ENCODE measurements around the gene KCNMA1.
"Not testable (repeated sequence)": the region's sequence is repeated elsewhere in the genome, so short reads cannot be mapped to it uniquely, and the experiment has no call there.

The KCNMA1 gene

DNA sequence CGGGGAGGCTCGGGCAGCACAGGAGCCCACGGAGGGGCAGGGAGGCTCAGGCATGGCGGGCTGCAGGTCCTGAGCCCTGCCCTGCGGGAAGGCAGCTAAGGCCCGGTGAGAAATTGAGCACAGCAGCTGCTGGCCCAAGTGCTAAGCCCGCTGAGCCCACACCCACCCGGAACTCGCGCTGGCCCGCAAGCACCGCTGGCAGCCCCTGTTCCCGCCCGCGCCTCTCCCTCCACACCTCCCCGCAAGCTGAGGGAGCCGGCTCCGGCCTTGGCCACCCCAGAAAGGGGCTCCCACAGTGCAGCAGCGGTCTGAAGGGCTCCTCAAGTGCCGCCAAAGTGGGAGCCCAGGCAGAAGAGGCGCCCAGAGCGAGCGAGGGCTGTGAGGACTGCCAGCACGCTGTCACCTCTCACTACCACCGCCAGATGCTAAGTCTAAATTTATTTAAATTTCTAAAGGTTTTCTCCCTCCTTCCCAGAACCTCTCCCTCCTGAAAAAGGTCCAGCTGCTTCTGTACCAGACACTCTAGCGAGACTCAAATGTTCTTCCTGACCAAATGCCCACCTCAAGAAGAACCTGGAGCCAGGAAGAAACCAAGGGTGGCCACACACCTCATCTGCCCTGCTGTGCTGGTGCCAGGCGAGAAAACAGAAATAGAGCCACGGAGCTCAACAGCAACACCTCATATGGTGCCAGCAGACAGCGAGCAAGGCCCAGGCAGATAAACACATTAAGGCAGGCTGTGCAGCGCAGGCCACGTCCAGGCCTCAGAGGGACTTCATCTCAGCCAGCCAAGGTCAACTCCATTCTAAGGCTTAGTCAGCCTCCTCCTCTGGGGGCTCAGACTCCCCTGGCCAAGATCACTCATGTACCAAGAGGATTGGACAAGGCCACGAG is 47.0 kb downstream of the KCNMA1 start:
- H3K4me1 ChIP-seq (ENCODE audit: insufficient read depth, low read length), result peaks cover 8% of the 10 kb centered on the region; the same call in 1 of the 2 replicates
- no peaks in the 10 kb centered on the region for H3K27me3 ChIP-seq (ENCODE audit: insufficient read depth, low read length)
- no peak overlapping the region for H3K4me3 ChIP-seq (ENCODE audit: low read length)
- no peak overlapping the region for H3K9ac ChIP-seq (ENCODE audit: low read depth, low read length)
- H3K9me3 ChIP-seq (ENCODE audit: insufficient read depth, low read depth, low read length), result no peaks in the 10 kb centered on the region
- H3K36me3 ChIP-seq (ENCODE audit: insufficient read depth, low read length), result no peaks in the 10 kb centered on the region
- H3K27ac ChIP-seq (ENCODE audit: low read depth, low read length), result no peak overlapping the region
- 94% methylated on average over 32 of the region's 32 CpGs for WGBS

- not testable (repeated sequence) for H3K9ac ChIP-seq (ENCODE audit: low read depth, low read length); H3K36me3 ChIP-seq (ENCODE audit: insufficient read depth, low read length); H3K4me1 ChIP-seq (ENCODE audit: insufficient read depth, low read length); H3K9me3 ChIP-seq (ENCODE audit: insufficient read depth, low read depth, low read length); H3K27ac ChIP-seq (ENCODE audit: low read depth, low read length); H3K4me3 ChIP-seq (ENCODE audit: low read length); H3K27me3 ChIP-seq (ENCODE audit: insufficient read depth, low read length)
- 96% methylated on average over 8 of the region's 8 CpGs for WGBS
These were observed 47.9 kb downstream of the KCNMA1 start for GRCh38 chr10:77589703-77590102.

- Histone ChIP-seq H3K9me3 (ENCODE audit: insufficient read depth, low read depth, low read length) (no peaks in the 10 kb centered on the region), H3K4me1 (ENCODE audit: insufficient read depth, low read length) (peaks cover 8% of the 10 kb centered on the region; the same call in 1 of the 2 replicates), H3K27me3 (ENCODE audit: insufficient read depth, low read length) (no peaks in the 10 kb centered on the region), H3K27ac (ENCODE audit: low read depth, low read length) (no peak overlapping the region), H3K36me3 (ENCODE audit: insufficient read depth, low read length) (no peaks in the 10 kb centered on the region), H3K4me3 (ENCODE audit: low read length) (no peak overlapping the region), H3K9ac (ENCODE audit: low read depth, low read length) (no peak overlapping the region)
- 92% methylated on average over 7 of the region's 7 CpGs for WGBS
These were observed 48.7 kb downstream of the KCNMA1 start for GRCh38 chr10:77588886-77589285.

GRCh38 chr10:77587416-77587790 is 50.2 kb downstream of the KCNMA1 start:
- H3K9me3 ChIP-seq (ENCODE audit: insufficient read depth, low read depth, low read length), result no peaks in the 10 kb centered on the region
- H3K36me3 ChIP-seq (ENCODE audit: insufficient read depth, low read length), result no peaks in the 10 kb centered on the region
- H3K9ac ChIP-seq (ENCODE audit: low read depth, low read length), result no peak overlapping the region
- H3K27me3 ChIP-seq (ENCODE audit: insufficient read depth, low read length), result no peaks in the 10 kb centered on the region
- H3K4me1 ChIP-seq (ENCODE audit: insufficient read depth, low read length), result peaks cover 8% of the 10 kb centered on the region; the same call in 1 of the 2 replicates
- 88% methylated on average over 3 of the region's 3 CpGs for WGBS
- H3K4me3 ChIP-seq (ENCODE audit: low read length), result no peak overlapping the region
- H3K27ac ChIP-seq (ENCODE audit: low read depth, low read length), result no peak overlapping the region

DNA sequence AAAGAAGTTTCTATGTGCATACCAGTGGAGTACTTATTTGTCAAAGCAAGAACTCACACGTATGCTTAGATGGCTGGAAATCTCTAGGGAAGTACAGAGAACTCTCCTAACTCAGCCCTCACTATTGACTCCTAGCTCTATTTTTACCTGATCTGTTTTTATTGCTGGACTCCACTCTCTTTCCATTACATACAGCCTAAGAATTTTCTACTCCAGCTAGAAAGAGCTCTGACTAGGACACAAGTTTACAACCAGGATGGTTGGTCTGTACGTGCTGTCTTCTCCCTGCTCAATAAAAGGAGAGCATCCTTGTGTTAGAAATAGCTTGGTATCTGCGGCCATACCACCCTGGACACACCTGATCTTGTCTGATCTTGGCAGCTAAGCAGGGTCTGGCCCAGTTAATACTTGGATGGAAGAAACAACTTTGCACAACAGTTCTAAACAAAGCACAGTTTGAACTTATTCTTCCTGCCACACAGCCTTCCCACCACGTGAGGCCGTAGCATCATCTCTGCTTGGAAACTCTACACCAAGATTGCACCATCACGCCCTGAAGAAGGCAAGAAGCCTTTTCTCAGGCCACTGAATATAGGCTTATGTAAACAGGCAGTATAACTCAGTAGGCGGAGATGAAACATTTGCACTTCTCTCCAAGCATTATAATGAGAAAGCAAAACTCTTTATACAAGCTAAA is 50.7 kb downstream of the KCNMA1 start:
- Histone ChIP-seq H3K36me3 (ENCODE audit: insufficient read depth, low read length) (no peaks in the 10 kb centered on the region), H3K9ac (ENCODE audit: low read depth, low read length) (no peak overlapping the region), H3K27ac (ENCODE audit: low read depth, low read length) (no peak overlapping the region), H3K4me3 (ENCODE audit: low read length) (no peak overlapping the region), H3K4me1 (ENCODE audit: insufficient read depth, low read length) (peaks cover 8% of the 10 kb centered on the region; the same call in 1 of the 2 replicates), H3K9me3 (ENCODE audit: insufficient read depth, low read depth, low read length) (no peaks in the 10 kb centered on the region), H3K27me3 (ENCODE audit: insufficient read depth, low read length) (no peaks in the 10 kb centered on the region)
- WGBS, result 73% methylated on average over 7 of the region's 7 CpGs

DNA sequence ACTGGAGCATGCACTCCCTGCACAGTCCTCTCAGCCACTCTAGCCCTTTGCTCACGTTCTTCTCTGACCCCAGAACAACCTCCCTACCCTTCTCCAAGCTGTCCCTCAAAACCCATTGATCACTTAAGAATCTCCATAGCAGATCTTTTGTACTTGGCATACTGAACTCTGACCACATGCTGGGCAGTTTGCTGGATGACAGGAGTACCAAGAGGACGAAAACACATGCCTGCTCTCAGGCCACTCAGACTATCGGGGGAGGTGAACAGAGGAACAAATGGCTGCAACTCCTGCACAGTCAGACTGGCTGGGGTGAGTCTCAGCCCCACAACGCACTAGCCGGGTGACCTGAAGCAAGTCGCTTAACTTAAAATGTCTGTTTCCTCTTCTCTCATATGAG is 52.7 kb downstream of the KCNMA1 start:
- WGBS, result 84% methylated on average over 6 of the region's 6 CpGs
- no peak overlapping the region for H3K4me3 ChIP-seq (ENCODE audit: low read length)
- no peaks in the 10 kb centered on the region for H3K36me3 ChIP-seq (ENCODE audit: insufficient read depth, low read length)
- no peak overlapping the region for H3K27ac ChIP-seq (ENCODE audit: low read depth, low read length)
- no peak overlapping the region for H3K9ac ChIP-seq (ENCODE audit: low read depth, low read length)
- no peaks in the 10 kb centered on the region for H3K27me3 ChIP-seq (ENCODE audit: insufficient read depth, low read length)
- no peaks in the 10 kb centered on the region for H3K9me3 ChIP-seq (ENCODE audit: insufficient read depth, low read depth, low read length)
- peaks cover 8% of the 10 kb centered on the region; the same call in 1 of the 2 replicates for H3K4me1 ChIP-seq (ENCODE audit: insufficient read depth, low read length)

GRCh38 chr10:77583527-77583926 is 54.1 kb downstream of the KCNMA1 start:
- Histone ChIP-seq H3K9ac (ENCODE audit: low read depth, low read length) (no peak overlapping the region), H3K27me3 (ENCODE audit: insufficient read depth, low read length) (no peaks in the 10 kb centered on the region), H3K36me3 (ENCODE audit: insufficient read depth, low read length) (no peaks in the 10 kb centered on the region), H3K9me3 (ENCODE audit: insufficient read depth, low read depth, low read length) (no peaks in the 10 kb centered on the region), H3K27ac (ENCODE audit: low read depth, low read length) (no peak overlapping the region), H3K4me3 (ENCODE audit: low read length) (no peak overlapping the region), H3K4me1 (ENCODE audit: insufficient read depth, low read length) (peaks cover 8% of the 10 kb centered on the region; the same call in 1 of the 2 replicates)

- Histone ChIP-seq H3K9ac (ENCODE audit: low read depth, low read length) (no peak overlapping the region), H3K27me3 (ENCODE audit: insufficient read depth, low read length) (no peaks in the 10 kb centered on the region), H3K9me3 (ENCODE audit: insufficient read depth, low read depth, low read length) (no peaks in the 10 kb centered on the region), H3K27ac (ENCODE audit: low read depth, low read length) (no peak overlapping the region), H3K36me3 (ENCODE audit: insufficient read depth, low read length) (no peaks in the 10 kb centered on the region), H3K4me1 (ENCODE audit: insufficient read depth, low read length) (peaks cover 8% of the 10 kb centered on the region; the same call in 1 of the 2 replicates), H3K4me3 (ENCODE audit: low read length) (no peak overlapping the region)
- 90% methylated on average over 4 of the region's 4 CpGs for WGBS
These were observed 54.9 kb downstream of the KCNMA1 start for GRCh38 chr10:77582710-77583115.

GRCh38 chr10:77581738-77582137 is 55.9 kb downstream of the KCNMA1 start:
- WGBS, result 96% methylated on average over 4 of the region's 4 CpGs
- H3K36me3 ChIP-seq (ENCODE audit: insufficient read depth, low read length), result no peaks in the 10 kb centered on the region
- H3K4me1 ChIP-seq (ENCODE audit: insufficient read depth, low read length), result no peaks in the 10 kb centered on the region
- no peak overlapping the region for H3K27ac ChIP-seq (ENCODE audit: low read depth, low read length)
- no peak overlapping the region for H3K9ac ChIP-seq (ENCODE audit: low read depth, low read length)
- no peak overlapping the region for H3K4me3 ChIP-seq (ENCODE audit: low read length)
- H3K9me3 ChIP-seq (ENCODE audit: insufficient read depth, low read depth, low read length), result no peaks in the 10 kb centered on the region
- H3K27me3 ChIP-seq (ENCODE audit: insufficient read depth, low read length), result no peaks in the 10 kb centered on the region

- Histone ChIP-seq H3K27ac (ENCODE audit: low read depth, low read length) (no peak overlapping the region), H3K9ac (ENCODE audit: low read depth, low read length) (no peak overlapping the region), H3K27me3 (ENCODE audit: insufficient read depth, low read length) (no peaks in the 10 kb centered on the region), H3K4me3 (ENCODE audit: low read length) (no peak overlapping the region), H3K36me3 (ENCODE audit: insufficient read depth, low read length) (no peaks in the 10 kb centered on the region), H3K4me1 (ENCODE audit: insufficient read depth, low read length) (no peaks in the 10 kb centered on the region), H3K9me3 (ENCODE audit: insufficient read depth, low read depth, low read length) (no peaks in the 10 kb centered on the region)
- WGBS, result 94% methylated on average over 2 of the region's 2 CpGs
These were observed 57.1 kb downstream of the KCNMA1 start for GRCh38 chr10:77580482-77580881.

- Histone ChIP-seq H3K4me3 (ENCODE audit: low read length) (no peak overlapping the region), H3K36me3 (ENCODE audit: insufficient read depth, low read length) (no peaks in the 10 kb centered on the region), H3K4me1 (ENCODE audit: insufficient read depth, low read length) (no peaks in the 10 kb centered on the region), H3K27me3 (ENCODE audit: insufficient read depth, low read length) (no peaks in the 10 kb centered on the region), H3K9ac (ENCODE audit: low read depth, low read length) (no peak overlapping the region), H3K9me3 (ENCODE audit: insufficient read depth, low read depth, low read length) (no peaks in the 10 kb centered on the region), H3K27ac (ENCODE audit: low read depth, low read length) (no peak overlapping the region)
- WGBS, result 86% methylated on average over 7 of the region's 7 CpGs
These were observed 58.9 kb downstream of the KCNMA1 start for GRCh38 chr10:77578583-77579227.

Measured in HUES64 (cell line).